ENCODE results near the gene VWF. TPM values are rescaled to one million over a fixed set of nuclear protein-coding genes. Genes with fewer than 3 reads are reported as not detected.

The VWF gene
- total and polyA plus RNA-seq, 2 of the 4 experiments (the other 2 are of a cell fraction), result under 0.01 to 0.09 TPM

DNA sequence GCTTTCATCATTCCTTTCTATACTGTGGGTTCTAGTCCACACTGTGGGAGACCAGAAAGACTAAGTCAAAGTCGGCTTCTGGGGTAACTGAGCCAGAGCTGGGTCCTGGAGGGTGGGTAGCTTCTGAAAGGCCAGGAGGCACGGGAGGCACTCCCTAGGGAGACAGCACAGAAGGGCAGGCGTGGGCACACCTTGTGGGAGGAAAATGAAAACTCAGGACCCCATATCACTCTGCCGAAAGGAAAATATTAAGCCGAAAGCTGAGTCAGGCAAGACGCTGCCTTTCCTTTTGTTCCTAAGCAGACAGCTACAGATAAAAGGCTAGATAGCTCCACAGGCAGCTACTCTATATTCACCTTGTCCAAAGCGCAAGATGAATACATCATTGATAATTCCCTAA lies 200.1 kb downstream of the VWF start:
- H3K4me2 ChIP-seq (ENCODE audit: low read depth, low read length), result no peak overlapping the region
- H2BK120ac ChIP-seq (ENCODE audit: low read depth, low read length), result no peak overlapping the region
- no peaks in the 10 kb centered on the region for H3K79me1 ChIP-seq (ENCODE audit: low read depth in 1 of 2, low read length in 2 of 2)
- no peak overlapping the region for H3K56ac ChIP-seq (ENCODE audit: extremely low read depth, insufficient read depth, low read length)
- in situ Hi-C loops (cut with MboI; ENCODE audit: low sequenced_read_pairs) (no loop called here), dilution Hi-C loops (cut with HindIII; ENCODE audit: low sequenced_read_pairs, unreplicated experiment) (no loop called here), intact Hi-C loops (cut with micrococcal nuclease) (no loop called here)
- H3K23ac ChIP-seq (ENCODE audit: low read depth, low read length), result no peak overlapping the region
- no peak overlapping the region for H3K14ac ChIP-seq (replicated peaks; ENCODE audit: low read depth, low read length)
- peaks cover 13% of the 10 kb centered on the region for H3K27me3 ChIP-seq (ENCODE audit: control insufficient read depth, insufficient read depth, low read length)
- H4K5ac ChIP-seq (ENCODE audit: low read depth, low read length), result no peak overlapping the region
- H4K8ac ChIP-seq (ENCODE audit: low read depth in 2 of 2, low read length in 2 of 2), result no peak overlapping the region
- CTCF ChIA-PET, result no interaction called here
- H2AK5ac ChIP-seq (ENCODE audit: low read depth, low read length), result no peak overlapping the region
- 57% methylated on average over 3 of the region's 7 CpGs; no CpG with 5 or more reads in 1 of the 2 experiments for WGBS, 2 experiments (ENCODE audit: extremely low coverage in 2 of 2, insufficient read length in 1 of 2)
- POLR2A ChIA-PET (ENCODE audit: unreplicated experiment), result no interaction called here
- no peak overlapping the region for H2AK9ac ChIP-seq (replicated peaks; ENCODE audit: low read depth, low read length, poor library complexity)
- H2BK15ac ChIP-seq (ENCODE audit: low read depth, low read length), result no peak overlapping the region
- no TSS peak for BruUV-seq (replicated peaks)
- H4K91ac ChIP-seq (ENCODE audit: insufficient read depth, low read depth, low read length), result no peak overlapping the region
- no peak for ATAC-seq (ENCODE audit: low read depth)
- H3K9ac ChIP-seq (ENCODE audit: low read depth, low read length), result no peak overlapping the region
- no peak overlapping the region for H3K27ac ChIP-seq (ENCODE audit: insufficient read depth, low read length)
- no peaks in the 10 kb centered on the region for H3K9me1 ChIP-seq (ENCODE audit: insufficient read depth, low read length)
- no peak overlapping the region for H3K4ac ChIP-seq (ENCODE audit: low read depth, low read length)
- TF ChIP-seq CEBPB (IDR thresholded peaks at IDR 0.05; ENCODE audit: low read depth, low read length), result no peak
- H3K36me3 ChIP-seq (ENCODE audit: control insufficient read depth, insufficient read depth, low read length), result no peaks in the 10 kb centered on the region
- no peak overlapping the region for H3K4me3 ChIP-seq (ENCODE audit: insufficient read depth, low read depth, low read length)
- DNase-seq, result no peak
- no peak overlapping the region for H3K18ac ChIP-seq (ENCODE audit: low read depth, low read length)
- no peak overlapping the region for H2AFZ ChIP-seq (replicated peaks; ENCODE audit: low read length, poor library complexity)
- H3K9me3 ChIP-seq (ENCODE audit: control insufficient read depth, insufficient read depth, low read length), result no peaks in the 10 kb centered on the region
- H2BK20ac ChIP-seq (ENCODE audit: low read depth, low read length), result no peak overlapping the region
- no peaks in the 10 kb centered on the region for H4K20me1 ChIP-seq (ENCODE audit: insufficient read depth, low read length)
- no peak overlapping the region for H2BK5ac ChIP-seq (ENCODE audit: low read depth, low read length, poor library complexity, severe bottlenecking)
- no peaks in the 10 kb centered on the region for H3K4me1 ChIP-seq (ENCODE audit: control insufficient read depth, insufficient read depth, low read length)

Measured in IMR-90 (cell line).